NCI-H345 treated with DMSO at 0.1 percent for 48 hours (cell line): ENCODE measurements around the gene CENPH.
"Not testable (repeated sequence)": the region's sequence is repeated elsewhere in the genome, so short reads cannot be mapped to it uniquely, and the experiment has no call there.

ENCODE experiments used
- DNase-seq: peaks from one replicate; lab custom pipeline; 2025; ENCODE audit not compliant: unreplicated experiment; lab: John Stamatoyannopoulos, UW

CENPH gene

GRCh38 chr5:69245031-69245430 lies 55.6 kb downstream of the CENPH start:
- no peak for DNase-seq

- DNase-seq = no peak
Measured at GRCh38 chr5:69248019-69248418, 58.6 kb downstream of the CENPH start.

- DNase-seq = no peak
Measured at GRCh38 chr5:69250593-69250992, 61.2 kb downstream of the CENPH start.

- DNase-seq = no peak
Measured at GRCh38 chr5:69252437-69252836, 63.1 kb downstream of the CENPH start.

- DNase-seq = not testable (repeated sequence)
Measured at GRCh38 chr5:69255940-69256339, 66.6 kb downstream of the CENPH start.

- DNase-seq = no peak
Measured at GRCh38 chr5:69257577-69257976, 68.2 kb downstream of the CENPH start.
